NCI-H2107 (cell line): ENCODE data around the gene PECR.

ENCODE experiments used
- DNase-seq: peaks from one replicate; lab custom pipeline; 2025; lab: John Stamatoyannopoulos, UW

PECR gene

GRCh38 chr2:216071111-216071851, 10.3 kb downstream of the PECR start:
- no peak for DNase-seq

GRCh38 chr2:216070195-216070594, 11.4 kb downstream of the PECR start:
- no peak for DNase-seq

DNA sequence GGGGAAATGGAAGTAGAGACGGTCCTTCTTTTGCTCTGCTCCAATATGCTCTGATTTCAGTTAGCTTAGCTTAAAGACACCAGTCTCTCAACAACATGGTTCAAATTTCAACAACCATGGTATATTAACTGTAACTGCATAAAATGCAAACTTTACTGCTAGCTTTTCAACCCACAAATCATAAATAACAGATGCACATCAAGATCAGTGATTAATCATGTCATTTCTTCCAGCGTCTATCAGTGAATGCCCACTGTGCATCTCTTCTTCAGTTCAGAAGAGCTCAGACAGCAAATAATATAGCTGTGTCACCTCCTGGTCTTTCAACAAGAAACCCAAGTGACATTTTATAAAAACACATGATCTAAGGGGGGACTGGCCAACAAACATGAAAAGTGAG, 12.6 kb downstream of the PECR start:
- DNase-seq = no peak

DNA sequence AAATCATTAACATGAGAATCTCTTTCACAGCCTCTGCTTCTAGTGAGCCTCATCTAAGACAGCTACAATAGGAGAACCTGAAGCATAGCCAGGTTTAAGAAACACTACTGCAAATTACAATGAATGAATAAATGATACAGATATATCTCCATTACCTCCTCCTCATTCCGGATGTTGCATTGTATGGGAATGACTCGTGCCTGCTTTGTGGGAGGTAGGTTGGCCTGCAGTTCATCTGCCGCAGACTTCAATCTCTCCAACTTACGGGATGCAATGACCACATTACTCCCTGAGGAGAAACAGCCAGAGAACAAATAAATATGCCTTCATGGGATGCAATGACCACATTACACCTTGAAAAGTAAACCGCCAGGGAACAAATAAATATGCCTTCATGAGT, 15.4 kb downstream of the PECR start:
- DNase-seq = no peak

DNA sequence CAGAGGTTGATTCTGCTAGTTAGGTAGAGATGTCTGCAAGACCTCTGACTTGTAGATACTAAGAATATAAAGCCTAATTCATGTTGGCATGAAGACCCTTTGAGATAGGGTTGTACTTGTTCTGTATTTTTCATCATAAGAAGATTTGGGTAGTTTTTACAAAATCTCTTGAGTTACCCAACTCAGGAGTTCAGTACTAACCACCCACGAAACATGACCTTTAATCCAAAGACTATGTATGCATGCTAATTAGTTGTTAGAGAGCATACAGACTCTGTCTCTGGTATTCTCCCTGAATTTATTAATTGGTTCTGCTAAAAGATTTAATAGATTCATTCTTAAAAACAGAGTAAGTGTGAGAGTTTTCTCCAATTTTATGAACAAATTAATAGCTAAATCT, 16.9 kb downstream of the PECR start:
- DNase-seq = no peak

DNA sequence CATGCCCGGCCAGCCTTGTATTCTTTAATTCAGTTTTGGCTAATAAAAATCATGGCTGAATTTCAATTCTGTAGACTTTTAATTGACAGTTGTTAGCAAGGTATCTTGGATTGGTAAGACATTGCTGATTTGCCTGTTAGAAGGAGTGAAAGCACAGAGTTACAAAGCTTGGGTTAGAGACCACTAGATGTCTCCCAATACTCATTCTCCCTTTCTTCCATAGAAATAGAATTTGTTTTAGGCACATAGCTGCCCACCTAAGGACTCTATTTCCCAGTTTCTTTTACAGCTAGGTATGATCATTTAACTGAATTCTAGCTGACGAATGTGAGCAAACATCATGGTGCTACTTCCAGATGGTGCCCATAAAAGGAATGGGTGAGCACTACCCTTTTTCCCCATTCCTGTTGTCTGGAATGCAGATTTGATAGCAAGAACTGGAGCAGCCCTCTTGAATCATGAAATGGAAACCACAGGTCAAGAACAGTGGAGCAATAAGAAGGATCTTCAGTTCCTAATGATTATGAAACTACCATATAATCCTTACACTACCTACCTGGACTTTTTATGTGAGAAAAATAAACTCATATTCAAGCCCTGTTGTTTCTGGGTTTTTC, 17.5 kb downstream of the PECR start:
- DNase-seq = no peak

DNA sequence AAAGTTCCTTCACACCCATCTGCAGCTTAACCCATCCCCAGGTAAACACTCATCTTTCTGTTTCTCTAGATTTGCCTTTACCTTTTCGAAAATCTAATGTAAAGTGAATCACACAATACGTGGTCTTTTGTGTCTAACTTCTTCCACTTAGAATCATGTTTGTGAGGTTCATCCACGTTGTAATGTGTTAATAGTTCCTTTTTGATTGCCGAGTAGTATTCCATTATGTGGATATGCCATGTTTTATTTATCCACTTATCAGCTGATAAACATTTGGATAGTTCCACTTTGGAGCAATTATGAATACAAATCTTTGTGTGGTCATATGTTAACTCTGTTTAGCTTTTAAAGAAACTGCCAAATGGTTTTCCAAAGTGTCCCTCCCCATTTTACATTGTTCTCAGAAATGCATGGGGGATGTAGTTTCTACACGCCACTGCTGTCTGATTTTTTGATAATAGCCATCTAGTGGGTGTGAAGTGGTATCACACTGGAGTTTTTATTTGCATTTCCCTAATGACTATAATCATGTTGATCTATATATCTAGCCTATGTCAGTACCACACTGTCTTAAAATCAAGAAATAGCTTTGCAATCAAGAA, 22.3 kb downstream of the PECR start:
- DNase-seq = no peak

DNA sequence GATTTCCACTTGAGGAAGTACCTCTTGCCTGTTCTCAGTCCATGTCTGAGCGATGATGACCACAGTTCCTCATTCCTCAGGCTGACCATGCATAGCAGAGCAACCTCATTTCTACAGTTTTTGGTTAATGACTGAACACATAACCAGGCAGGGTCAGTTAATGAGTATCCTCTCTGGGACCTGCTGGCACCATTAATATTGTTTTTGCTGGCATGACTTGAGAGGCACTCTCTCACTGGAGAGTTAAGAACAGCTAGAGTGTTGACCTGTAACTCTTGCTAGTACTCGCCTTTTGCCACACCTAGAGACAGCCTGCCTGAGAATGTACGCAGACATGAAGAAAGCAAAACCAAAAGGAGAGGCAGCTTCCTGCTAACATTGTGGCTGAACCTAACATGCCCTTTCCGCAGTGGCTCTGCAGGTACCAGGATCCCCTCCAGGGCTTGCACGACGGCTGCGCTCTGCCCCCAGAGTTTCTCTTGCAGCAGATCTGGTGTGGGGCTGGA, 23.9 kb downstream of the PECR start:
- DNase-seq = no peak

- no peak for DNase-seq
Observed at GRCh38 chr2:216056739-216057138, 24.9 kb downstream of the PECR start.

- DNase-seq = no peak
Observed at GRCh38 chr2:216055680-216056079, 25.9 kb downstream of the PECR start.

GRCh38 chr2:216052420-216052819, 29.2 kb downstream of the PECR start:
- no peak for DNase-seq

GRCh38 chr2:216051350-216051749, 30.3 kb downstream of the PECR start:
- no peak for DNase-seq

- DNase-seq = no peak
Observed at GRCh38 chr2:216049452-216049851, 32.2 kb downstream of the PECR start.

GRCh38 chr2:216047397-216047796, 34.2 kb downstream of the PECR start:
- no peak for DNase-seq

- DNase-seq = no peak
Observed at GRCh38 chr2:216044883-216045486, 36.6 kb downstream of the PECR start.

DNA sequence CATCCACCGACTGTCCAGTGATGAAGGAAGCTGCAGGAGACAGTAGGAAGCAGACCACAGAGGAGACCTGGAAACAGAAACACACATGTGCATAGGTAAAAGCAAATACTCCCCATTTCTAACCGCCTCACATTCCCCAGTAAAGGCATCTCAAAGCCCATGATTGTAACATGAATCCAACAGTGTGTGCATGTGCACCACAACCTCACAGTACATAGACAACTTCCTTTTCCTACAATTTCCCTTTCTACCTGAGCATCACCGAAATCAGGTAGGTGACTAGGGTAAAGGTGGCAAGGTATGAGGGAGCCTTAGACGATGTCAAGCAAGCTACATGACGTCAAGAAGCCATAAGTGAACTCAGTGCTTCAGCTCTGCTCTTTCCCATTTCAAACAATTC, 37.7 kb downstream of the PECR start:
- no peak for DNase-seq

DNA sequence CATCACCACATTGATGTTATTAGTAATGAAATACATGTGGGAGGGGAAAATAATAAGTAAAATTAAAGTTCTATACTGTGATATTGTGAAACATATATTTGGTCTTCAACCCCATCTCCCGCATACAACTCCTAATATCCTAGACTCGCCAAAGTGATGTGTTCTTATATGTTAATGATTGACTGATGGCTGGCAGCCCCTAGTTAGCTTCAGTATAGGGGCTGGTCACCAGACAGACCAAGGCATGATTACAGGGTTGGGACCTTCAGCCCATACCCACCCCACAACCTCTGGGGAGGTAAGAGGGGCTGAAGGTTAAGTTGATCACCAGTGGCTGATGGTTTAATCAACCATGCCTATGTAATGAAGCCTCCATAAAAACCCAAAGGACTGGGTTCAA, 40.2 kb downstream of the PECR start:
- DNase-seq = no peak

DNA sequence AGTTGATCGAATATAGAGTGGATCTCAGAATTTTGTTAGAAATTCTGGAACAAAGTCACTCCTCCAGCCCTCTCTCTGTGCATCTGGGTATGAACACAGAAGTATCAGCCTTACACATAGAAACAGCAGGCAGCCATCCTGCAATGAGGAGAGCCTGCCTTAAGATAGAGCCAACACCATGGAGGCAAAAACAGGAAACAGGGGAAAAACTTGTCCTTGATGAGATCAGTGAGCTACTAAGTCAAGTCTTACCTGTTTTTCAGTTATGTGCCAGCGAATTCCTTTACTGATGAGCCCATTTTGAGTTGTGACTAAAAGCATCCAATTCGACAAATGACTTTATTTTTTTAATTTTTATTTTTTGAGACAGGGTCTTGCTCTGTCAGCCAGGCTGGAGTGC, 41.7 kb downstream of the PECR start:
- DNase-seq = no peak

DNA sequence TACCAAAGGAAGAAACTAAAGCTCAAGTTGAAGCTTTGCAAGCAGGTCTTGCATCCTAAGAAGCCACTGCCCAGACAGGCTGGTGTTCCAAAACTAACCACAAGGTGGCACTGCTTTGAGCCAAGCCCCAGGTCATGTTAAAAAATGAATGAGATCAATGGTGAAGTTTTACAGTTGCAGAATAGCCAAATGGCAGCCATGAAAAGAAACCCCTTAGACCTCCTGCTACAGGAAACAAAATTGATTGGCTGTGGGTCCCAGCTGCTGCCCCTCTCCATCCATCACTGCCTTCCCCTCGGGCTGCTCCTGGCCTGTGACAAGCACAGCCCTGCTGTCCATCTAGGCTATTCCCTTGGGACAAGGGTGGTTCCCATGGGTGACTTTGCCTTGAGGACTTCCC, 47.5 kb downstream of the PECR start:
- no peak for DNase-seq

- no peak for DNase-seq
Observed at GRCh38 chr2:216033403-216033802, 48.2 kb downstream of the PECR start.

DNA sequence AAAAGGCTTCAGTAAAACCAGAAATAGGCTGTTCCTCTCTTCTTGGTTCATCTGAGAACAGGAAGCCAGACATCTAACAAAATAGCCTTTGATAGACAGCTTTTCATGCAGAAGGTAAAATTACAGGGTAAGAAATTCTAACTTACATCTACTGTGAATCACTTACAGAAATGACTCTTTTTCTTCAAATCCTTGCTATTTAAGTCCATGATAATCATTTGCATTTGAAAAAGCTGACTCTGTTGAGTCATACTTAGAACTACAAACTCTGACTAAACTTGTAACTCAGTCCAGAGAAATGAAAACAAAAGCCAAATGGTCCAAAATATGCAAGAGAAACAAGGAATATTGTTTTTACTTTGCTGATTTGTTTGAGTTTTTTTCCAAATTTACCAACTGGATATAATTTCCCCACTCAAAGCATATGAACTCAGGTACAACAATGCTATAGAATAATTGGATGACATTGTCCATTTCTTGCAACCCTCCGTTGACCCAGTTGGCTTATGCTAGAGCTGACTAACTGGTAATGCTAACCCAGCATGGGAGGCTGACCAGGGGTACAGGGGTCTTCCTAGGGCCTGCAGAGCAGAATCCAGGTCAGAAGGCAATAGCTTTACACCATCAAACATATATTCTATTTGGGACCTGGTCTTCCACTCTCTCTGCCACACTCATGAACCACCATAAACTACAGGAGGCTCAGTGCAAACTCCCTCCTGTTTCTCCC, 49.5 kb downstream of the PECR start:
- DNase-seq = no peak

- DNase-seq = no peak
Observed at GRCh38 chr2:216030216-216030615, 51.4 kb downstream of the PECR start.
